NK-92 treated with Interleukin-12 subunit alpha and Interleukin-12 subunit beta, amount 100 ng/mL, for 24 hours (cell line): ENCODE results near the gene CAPN13.

Experiments
- DNase-seq: peaks from one replicate; lab custom pipeline; 2025; lab: John Stamatoyannopoulos, UW

CAPN13 gene

GRCh38 chr2:30730736-30731647, 76.3 kb downstream of the CAPN13 start:
- no peak for DNase-seq

- DNase-seq: no peak
Measured at GRCh38 chr2:30729031-30729430, 78.2 kb downstream of the CAPN13 start.

GRCh38 chr2:30722936-30723725, 84.1 kb downstream of the CAPN13 start:
- DNase-seq: no peak

GRCh38 chr2:30721668-30722647, 85.3 kb downstream of the CAPN13 start:
- no peak for DNase-seq

DNA sequence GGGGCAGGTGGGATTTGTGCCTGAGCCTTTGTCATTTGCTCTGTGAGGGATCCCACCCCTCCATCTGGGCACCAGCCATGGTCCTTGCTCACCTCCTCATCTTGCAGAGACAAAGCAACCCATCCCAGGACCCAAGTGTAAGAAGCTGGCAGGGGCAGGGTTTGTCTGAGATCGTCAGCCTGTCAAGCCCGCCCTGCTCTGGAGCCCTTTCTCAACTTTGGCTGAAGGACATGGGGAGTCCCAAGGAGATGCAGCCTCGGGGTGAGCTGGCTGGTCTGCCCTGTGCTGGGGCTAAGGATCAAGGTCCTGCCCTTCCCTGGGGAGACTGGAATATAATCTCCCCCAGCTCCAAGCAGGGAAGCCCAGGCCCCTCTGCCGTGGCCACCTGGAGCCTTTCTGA, 86.0 kb downstream of the CAPN13 start:
- no peak for DNase-seq

GRCh38 chr2:30717081-30717650, 90.1 kb downstream of the CAPN13 start:
- no peak for DNase-seq

- DNase-seq: no peak
Measured at GRCh38 chr2:30716123-30716900, 90.9 kb downstream of the CAPN13 start.

- DNase-seq: no peak
Measured at GRCh38 chr2:30714811-30715709, 92.2 kb downstream of the CAPN13 start.

- DNase-seq: no peak
Measured at GRCh38 chr2:30713698-30714097, 93.5 kb downstream of the CAPN13 start.

DNA sequence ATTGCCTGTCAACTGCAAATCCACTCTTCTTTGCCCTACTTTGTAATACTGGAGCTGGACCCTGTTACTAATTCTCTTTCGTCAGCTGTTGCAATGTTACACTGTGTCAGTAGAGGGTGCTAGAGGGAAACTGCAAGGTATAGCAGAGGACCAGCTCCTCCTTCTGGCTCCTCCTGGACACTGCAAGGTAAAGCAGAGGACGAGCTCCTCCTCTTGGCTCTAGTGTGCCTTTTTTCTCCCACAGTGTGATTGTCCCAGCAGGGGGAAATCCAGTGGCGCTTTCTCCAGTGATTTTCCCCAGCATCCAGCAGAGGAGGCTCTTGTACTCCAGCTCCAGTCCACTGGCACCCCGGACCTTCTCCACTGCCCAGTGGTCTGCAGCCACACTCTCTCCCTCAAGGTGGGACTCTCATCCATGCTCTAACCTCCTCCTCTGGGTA, 95.6 kb downstream of the CAPN13 start:
- peak; percentile 52 for DNase-seq

GRCh38 chr2:30710461-30710860, 96.8 kb downstream of the CAPN13 start:
- no peak for DNase-seq

DNA sequence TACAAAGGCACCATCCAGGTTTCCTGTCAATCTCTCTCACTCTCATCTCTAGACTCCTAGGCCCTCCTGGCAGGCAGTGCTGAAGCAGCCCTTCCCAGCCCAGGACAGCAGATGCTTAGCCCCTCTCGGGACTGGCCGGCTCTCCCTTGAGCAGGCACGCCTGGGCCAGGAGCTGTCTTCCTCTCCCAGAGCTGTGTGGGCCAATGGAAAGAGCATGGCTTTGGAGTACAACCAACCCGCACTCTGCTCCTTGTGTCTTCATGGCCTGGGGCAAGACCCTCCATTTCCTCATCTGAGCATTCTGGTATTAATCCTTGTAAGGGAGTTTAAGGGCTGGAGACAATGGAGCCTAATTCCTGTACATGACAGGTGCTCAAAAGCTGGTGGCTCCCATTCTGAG, 97.2 kb downstream of the CAPN13 start:
- DNase-seq: no peak

- no peak for DNase-seq
Measured at GRCh38 chr2:30709516-30709915, 97.7 kb downstream of the CAPN13 start.

- no peak for DNase-seq
Measured at GRCh38 chr2:30708491-30709290, 98.6 kb downstream of the CAPN13 start.

GRCh38 chr2:30707304-30707903, 99.8 kb downstream of the CAPN13 start:
- DNase-seq: no peak

DNA sequence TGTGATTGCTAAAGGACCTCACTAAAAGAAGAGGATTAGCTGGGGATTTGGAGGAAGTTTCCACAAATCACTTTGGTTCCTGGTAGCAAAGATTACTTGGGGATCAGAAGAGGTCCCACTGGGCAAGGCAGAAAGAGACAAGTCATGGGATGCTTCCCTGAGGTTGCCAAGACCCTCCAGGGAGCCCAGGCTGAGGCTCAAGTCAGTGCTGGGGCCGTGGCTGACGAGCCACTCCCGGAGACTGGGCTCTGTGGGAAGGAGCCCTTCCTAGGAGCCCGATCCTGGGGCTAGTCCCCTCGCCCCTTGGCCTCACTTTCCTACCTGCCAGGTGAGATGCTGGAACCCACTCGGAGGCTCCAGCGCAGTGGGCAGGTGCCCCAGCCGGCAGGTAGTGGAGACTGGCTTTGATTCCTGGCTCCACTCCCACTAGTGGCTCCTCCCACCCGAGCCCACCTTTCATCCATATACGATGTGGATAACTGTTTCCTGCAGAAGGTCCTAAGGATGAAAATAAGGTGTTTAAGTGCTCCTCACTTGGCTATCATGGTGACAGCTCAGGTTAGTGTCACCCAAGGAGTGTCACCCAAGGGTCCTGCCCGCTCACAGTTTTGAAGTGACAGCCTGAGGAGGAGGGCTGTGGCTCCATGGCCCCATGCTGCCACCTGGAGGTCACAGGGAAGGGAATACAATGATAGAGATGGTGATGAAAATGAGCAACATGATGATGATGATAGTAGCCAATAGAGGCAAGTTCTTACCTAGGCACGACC, 100.5 kb downstream of the CAPN13 start:
- peak; percentile 10 for DNase-seq

DNA sequence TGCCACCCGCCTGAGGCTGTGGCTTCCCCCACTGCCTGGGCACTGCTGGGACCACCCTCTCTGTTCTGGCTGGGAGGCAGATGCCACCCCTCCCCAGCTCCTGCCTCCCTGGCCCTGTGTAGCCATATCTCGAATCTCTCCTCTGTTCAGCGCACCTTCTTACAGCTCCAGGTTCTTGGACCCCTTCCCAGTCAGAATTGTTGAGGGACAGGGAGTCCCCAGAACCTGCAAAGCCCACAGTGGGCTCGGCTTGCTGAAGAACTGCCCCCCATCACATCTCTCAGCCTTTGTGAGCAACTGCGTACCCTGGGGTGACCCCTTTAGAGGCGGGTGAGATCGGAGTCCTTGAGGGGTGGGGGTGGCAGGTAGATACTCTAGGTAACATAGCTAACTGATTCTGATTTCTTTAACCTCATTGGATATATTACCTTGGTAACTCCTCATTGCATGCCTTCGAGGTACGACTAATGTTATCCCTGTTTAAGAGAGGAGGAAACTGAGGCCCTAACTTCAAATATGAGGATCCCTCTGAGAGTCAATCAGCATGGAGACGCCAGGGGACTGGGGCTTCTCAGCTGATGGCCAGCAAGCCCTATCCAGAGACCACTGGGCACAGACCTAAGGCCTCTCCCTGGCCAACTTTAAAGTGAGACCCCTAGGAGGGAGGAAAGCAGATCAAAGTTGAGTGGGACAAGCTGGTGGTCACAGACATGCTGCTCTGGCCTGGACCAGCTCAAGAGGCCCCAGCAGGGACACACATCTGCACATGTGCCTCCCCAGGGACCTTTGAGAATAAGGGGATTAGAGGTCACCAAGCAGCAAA, 101.3 kb downstream of the CAPN13 start:
- DNase-seq: no peak
